WI38 (cell line): ENCODE data around the gene RTL10.
"Not testable (repeated sequence)": the region's sequence is repeated elsewhere in the genome, so short reads cannot be mapped to it uniquely, and the experiment has no call there.

Source experiments
- H3K4me3 ChIP-seq: 2 replicates; pipeline ENCODE4 v1.5.1; 2011; ENCODE audit warnings: low read depth, mild to moderate bottlenecking, control low read depth, low read length
- TF ChIP-seq, protein P1 (sequence below): IDR thresholded peaks from 2 replicates; pipeline ENCODE4 v1.5.1; 2012; ENCODE audit warnings: low read depth, mild to moderate bottlenecking, control low read depth, low read length

RTL10 gene

DNA sequence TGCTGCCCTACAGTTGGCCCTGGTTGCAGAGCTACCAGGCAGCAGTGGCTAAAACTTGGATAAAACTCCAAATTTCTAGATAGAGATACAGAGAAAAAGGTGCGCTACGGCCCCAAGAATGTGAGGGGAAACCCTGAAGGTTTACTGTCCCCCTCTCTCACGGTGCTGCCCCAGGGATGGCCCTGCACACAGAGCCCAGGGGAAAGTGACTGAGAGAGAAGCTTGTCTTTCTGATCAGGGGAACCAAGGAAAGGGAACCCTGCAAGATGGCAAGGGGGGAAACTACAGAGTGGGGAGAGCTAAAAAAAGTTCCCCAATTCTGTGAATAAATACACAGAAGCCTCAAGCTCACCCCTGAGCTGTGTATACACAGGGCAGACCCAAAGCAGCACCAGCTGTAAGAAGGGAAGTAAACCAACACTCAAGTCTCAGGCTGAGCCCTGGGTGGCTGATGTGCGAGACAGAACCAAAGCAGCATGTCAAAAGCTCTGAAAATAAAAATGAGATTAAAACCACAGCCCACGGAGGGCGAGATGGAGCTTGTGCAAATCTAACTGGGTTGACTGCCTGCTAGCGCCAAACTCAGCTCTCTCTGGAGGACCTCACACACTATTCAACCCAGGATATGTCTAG, 22.1 kb downstream of the RTL10 start:
- TF ChIP-seq, protein P1, sequence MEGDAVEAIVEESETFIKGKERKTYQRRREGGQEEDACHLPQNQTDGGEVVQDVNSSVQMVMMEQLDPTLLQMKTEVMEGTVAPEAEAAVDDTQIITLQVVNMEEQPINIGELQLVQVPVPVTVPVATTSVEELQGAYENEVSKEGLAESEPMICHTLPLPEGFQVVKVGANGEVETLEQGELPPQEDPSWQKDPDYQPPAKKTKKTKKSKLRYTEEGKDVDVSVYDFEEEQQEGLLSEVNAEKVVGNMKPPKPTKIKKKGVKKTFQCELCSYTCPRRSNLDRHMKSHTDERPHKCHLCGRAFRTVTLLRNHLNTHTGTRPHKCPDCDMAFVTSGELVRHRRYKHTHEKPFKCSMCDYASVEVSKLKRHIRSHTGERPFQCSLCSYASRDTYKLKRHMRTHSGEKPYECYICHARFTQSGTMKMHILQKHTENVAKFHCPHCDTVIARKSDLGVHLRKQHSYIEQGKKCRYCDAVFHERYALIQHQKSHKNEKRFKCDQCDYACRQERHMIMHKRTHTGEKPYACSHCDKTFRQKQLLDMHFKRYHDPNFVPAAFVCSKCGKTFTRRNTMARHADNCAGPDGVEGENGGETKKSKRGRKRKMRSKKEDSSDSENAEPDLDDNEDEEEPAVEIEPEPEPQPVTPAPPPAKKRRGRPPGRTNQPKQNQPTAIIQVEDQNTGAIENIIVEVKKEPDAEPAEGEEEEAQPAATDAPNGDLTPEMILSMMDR, result no peak
- no peak overlapping the region for H3K4me3 ChIP-seq

DNA sequence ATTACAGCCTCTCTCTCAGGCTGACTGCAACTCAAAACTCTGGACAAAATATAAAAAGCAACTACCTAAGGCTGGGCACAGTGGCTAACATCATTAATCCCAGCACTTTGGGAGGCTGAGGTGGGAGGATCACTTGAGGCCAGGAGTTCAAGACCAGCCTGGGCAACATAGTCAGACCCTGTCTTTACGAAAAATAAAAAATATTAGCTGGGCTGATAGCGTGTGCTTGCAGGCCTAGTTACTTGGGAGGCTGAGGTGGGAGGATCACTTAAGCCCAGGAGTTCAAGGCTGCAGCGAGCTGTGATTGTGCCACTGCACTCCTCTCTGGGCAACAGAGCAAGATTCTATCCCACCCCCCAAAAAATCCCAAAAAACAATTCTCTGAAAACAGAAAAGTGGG, 22.7 kb downstream of the RTL10 start:
- H3K4me3 ChIP-seq, result not testable (repeated sequence)

DNA sequence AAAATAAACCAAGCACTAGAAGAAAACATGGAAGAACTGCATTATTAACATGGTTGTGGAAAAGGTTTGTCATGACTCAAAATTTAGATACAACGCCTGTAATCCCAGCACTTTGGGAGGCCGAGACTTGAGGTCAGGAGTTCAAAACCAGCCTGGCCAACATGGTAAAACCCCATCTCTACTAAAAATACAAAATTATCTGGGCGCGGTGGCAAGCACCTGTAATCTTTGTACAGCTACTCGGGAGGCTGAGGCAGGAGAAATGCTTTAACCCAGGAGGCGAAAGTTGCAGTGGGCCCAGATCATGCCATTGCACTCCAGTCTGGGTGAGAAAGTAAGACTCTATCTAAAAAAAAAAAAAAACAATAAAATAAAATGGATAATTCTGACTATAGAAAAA, 23.7 kb downstream of the RTL10 start:
- no peak overlapping the region for H3K4me3 ChIP-seq
- TF ChIP-seq, protein P1, result no peak

DNA sequence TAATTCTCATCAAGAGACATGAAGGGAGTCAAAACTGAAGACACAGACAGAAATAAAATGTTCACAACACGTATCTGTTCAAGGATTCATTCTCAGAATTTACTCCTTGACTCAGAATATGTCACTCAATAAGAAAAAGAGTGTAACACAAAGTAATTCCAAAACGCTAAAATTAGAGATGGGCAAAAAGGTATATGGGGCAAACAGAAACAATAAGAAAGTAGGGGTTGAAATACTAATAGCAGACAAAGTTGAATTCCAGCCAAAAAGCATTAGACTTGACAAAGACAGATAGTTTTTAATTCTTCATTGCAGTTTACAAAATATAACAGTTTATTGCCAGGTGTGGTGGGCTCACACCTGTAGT, 26.7 kb downstream of the RTL10 start:
- TF ChIP-seq, protein P1, result no peak
- no peak overlapping the region for H3K4me3 ChIP-seq

DNA sequence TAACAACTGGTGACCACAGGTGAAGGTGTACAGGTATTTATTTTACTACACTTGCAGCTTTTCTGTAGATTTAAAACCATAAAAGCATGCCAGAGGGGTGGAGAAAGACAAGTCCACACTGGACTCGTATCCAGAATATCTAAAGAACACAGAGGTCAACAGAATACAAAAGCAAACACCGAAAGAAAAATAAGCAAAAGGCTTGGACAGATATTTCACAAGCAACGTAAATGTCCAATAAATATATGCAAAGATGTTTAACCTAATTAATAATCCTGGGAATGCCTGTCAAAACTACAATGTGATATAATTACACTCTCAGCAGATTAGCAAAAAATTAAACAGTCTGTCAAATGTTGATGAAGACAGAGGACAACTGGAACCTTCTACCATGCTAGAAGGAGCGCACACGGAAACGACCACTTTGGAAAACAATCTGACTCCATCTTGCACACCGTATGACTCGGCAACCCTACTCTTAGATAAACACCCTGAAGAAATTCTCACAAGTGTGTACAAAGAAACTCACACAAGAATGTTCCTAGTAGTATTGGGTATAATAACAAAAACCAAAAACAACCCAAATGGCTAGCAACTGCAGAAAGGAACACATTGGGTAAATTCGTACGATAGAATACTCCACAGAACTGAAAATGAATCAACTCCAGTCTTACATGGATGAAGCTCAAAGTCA, 27.2 kb downstream of the RTL10 start:
- TF ChIP-seq, protein P1, result no peak
- no peak overlapping the region for H3K4me3 ChIP-seq

DNA sequence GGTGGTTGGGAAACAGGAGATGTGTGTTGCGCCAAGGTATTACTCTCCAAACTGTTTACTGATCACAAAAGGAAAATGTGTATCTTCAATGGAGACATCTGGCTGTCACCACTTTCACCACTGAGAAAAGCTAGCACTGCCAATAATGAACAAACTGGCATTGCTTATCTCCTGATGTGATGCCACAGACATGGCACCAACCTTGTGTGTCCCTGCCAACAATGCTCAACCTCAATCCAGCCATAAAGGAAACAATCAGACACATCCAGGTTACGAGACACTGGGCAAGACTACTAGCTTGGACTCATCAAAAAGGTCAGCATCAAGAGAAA, 28.1 kb downstream of the RTL10 start:
- no peak overlapping the region for H3K4me3 ChIP-seq
- TF ChIP-seq, protein P1, result no peak

DNA sequence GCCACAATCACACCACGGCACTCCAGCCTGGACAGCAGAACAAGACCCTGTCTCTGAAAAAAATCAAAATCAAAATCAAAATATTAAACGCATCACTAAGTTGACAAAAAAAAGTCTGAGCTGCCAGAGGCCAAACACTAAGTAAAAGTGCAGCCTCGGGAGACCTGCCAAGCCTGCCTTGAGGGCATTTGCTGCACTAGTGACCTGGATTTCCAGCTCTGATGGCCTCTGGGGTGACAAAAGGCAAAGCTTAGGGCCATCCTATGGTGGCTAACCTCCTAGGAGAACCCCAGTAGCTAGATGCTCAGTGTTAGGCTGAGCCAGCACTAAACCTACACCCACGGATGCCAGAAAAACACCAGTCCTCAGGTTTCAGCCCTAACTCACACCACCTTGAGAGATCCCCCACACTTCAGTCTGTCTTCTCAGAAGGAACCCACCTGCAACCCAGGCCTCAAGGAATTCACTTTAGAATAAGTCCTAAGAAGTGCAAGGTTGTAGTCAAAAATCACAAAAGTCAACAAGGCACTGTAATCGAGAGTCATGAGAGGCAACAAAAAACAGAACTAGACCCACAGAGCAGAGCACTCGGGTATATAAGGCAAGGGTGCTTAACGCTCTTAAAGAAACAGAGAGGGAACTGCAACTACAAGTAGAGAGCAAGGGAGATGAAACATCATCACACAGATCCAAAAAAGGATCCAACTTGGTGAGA, 28.6 kb downstream of the RTL10 start:
- H3K4me3 ChIP-seq, result no peak overlapping the region
- TF ChIP-seq, protein P1, result no peak
